HL-60 (cell line): ENCODE results near the gene MTFP1.
"Not testable (repeated sequence)": the region's sequence is repeated elsewhere in the genome, so short reads cannot be mapped to it uniquely, and the experiment has no call there.

Experiments
- DNase-seq, 2 experiments: peaks; one replicate each; pipeline ENCODE4 v3.0.0-alpha.2; 2010 to 2020; ENCODE audit warnings: low read depth in 1 of 2, low spot score in 1 of 2
- H3K27ac ChIP-seq: fragments of 250-450 bp; sonication (Bioruptor Pico); replicated peaks from 2 replicates; pipeline ENCODE4 v1.5.1; 2020; ENCODE audit warnings: mild to moderate bottlenecking, moderate library complexity
- H3K27me3 ChIP-seq: fragments of 250-450 bp; sonication (Bioruptor Pico); 2 replicates; pipeline ENCODE4 v1.5.1; 2021; ENCODE audit warnings: mild to moderate bottlenecking, moderate library complexity; ENCODE audit not compliant: insufficient read depth, poor library complexity, severe bottlenecking
- H3K4me3 ChIP-seq: replicated peaks from 2 replicates; pipeline ENCODE4 v1.5.1; 2011; ENCODE audit warnings: mild to moderate bottlenecking, control low read depth, low read length; ENCODE audit not compliant: insufficient read depth
- CTCF ChIP-seq: IDR thresholded peaks from one replicate; pipeline ENCODE4 v1.5.1; 2011; ENCODE audit warnings: low read length, control low read depth, inconsistent platforms; ENCODE audit not compliant: insufficient read depth
- GABPA ChIP-seq: IDR thresholded peaks from 2 replicates; pipeline ENCODE4 v1.6.1; 2012; ENCODE audit warnings: low read depth
- POLR2AphosphoS5 ChIP-seq: IDR thresholded peaks from 2 replicates; pipeline ENCODE4 v1.6.1; 2012; ENCODE audit warnings: low read depth
- REST ChIP-seq: IDR thresholded peaks from 2 replicates; pipeline ENCODE4 v1.6.1; 2012; ENCODE audit warnings: low read depth; ENCODE audit not compliant: insufficient replicate concordance
- SPI1 ChIP-seq: IDR thresholded peaks from 2 replicates; pipeline ENCODE4 v1.6.1; 2012; ENCODE audit warnings: low read depth, mild to moderate bottlenecking, borderline replicate concordance

MTFP1 gene

DNA sequence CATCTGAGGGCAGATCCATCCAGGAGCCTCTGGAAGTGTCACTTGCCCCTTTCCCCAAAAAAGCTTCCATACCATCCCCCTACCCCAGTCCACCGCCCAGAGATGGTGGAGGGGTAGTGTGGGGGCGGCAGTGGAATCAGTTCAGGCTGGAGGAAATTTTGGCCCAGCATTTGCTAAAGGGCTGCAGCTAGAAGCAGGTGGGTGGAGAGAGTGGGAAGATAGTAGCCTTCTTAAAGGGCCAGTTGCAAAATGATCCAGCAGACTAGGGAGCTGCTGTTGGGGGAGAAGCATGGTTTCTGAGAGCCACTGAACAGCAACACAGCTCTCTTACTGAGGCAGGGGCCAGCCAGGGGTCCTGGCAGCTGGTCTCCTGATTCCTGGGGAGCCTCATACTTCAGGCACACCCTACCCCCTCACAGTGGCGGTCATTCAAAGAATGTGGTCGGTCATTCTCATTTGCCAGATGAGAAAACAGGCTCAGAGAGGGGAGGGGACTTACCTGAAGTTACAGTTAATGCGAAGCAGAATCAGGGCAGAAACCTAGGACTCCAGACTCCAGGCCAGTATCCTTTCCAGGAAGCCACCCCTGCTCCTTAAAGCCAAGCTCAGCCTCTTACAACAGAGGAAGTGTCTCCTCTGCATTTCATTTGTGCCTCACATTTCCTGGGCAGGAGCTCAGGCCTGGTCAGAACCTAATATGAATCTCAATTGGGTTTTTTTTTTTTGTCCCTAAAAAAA is 23.4 kb upstream of the MTFP1 start:
- peaks cover 15% of the 10 kb centered on the region for H3K27me3 ChIP-seq
- no peak overlapping the region for H3K27ac ChIP-seq
- no peak for DNase-seq
- no peak for TF ChIP-seq CTCF
- no peak for TF ChIP-seq REST
- no peak for TF ChIP-seq SPI1
- no peak for TF ChIP-seq GABPA
- TF ChIP-seq POLR2AphosphoS5: no peak
- no peak overlapping the region for H3K4me3 ChIP-seq

- not testable (repeated sequence) for H3K27ac ChIP-seq, H3K4me3 ChIP-seq, DNase-seq, H3K27me3 ChIP-seq
These were observed 22.8 kb upstream of the MTFP1 start for GRCh38 chr22:30402766-30403104.

DNA sequence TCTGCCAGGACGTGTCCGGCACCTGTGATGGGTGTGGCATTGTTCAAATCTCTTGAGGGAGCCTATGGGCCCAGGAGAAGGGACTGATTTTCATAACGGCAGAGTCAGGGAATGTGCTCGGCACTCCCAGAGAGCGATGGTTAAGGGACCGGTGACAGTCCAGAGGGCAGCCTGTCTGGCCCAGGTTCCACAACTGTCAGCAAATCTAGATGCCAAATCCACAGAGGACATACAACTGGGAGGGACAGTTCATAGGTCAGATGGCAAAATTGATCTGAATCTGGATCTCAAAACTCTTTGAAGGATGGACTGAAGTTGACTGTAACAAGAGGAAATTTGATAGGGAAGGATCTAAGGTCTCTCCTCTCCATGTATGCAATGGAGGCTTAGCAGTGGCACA is 21.3 kb upstream of the MTFP1 start:
- TF ChIP-seq SPI1 (no peak), CTCF (no peak), POLR2AphosphoS5 (no peak), REST (no peak), GABPA (no peak)

DNA sequence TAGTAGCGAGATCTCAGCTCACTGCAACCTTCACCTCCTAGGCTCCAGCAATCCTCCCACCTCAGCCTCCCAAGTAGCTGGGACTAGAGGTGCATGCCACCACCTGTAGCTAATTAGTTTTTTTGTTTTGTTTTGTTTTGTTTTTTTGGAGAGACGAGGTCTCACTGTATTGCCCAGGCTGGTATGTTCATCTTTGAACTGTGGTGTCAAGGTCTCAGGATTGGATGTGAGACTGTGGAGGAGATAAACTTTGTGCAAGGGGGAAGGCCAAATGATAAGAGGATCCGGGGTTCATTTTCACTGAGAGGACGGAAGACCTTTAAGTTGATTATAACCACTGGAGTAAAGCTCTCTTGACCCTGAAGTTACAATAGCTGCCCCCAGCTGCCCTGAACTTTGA is 19.8 kb upstream of the MTFP1 start:
- no peak overlapping the region for H3K4me3 ChIP-seq
- no peak for DNase-seq
- H3K27ac ChIP-seq: no peak overlapping the region
- no peaks in the 10 kb centered on the region for H3K27me3 ChIP-seq
- no peak for TF ChIP-seq CTCF
- TF ChIP-seq GABPA: no peak
- TF ChIP-seq SPI1: no peak
- TF ChIP-seq POLR2AphosphoS5: no peak
- no peak for TF ChIP-seq REST

More for the DNA sequence above, 21.3 kb upstream of the MTFP1 start:
- Histone ChIP-seq H3K27ac (no peak overlapping the region), H3K27me3 (no peaks in the 10 kb centered on the region), H3K4me3 (no peak overlapping the region)
- no peak for DNase-seq
